ENCODE results near the gene PCSK6.
"Not testable (repeated sequence)": the region's sequence is repeated elsewhere in the genome, so short reads cannot be mapped to it uniquely, and the experiment has no call there.

PCSK6 gene

GRCh38 chr15:101376615-101377395 lies 112.7 kb downstream of the PCSK6 start:
- DNase-seq (ENCODE audit: low read depth): no peak

GRCh38 chr15:101375006-101375405 lies 114.5 kb downstream of the PCSK6 start:
- DNase-seq (ENCODE audit: low read depth): not testable (repeated sequence)

- no peak for DNase-seq (ENCODE audit: low read depth)
Measured at GRCh38 chr15:101374326-101374725, 115.2 kb downstream of the PCSK6 start.

GRCh38 chr15:101373577-101373976 lies 115.9 kb downstream of the PCSK6 start:
- no peak for DNase-seq (ENCODE audit: low read depth)

- no peak for DNase-seq (ENCODE audit: low read depth)
Measured at GRCh38 chr15:101372960-101373525, 116.5 kb downstream of the PCSK6 start.

GRCh38 chr15:101372149-101372577 lies 117.3 kb downstream of the PCSK6 start:
- DNase-seq (ENCODE audit: low read depth): peak; percentile 7

GRCh38 chr15:101371519-101371918 lies 118.0 kb downstream of the PCSK6 start:
- DNase-seq (ENCODE audit: low read depth): no peak

- no peak for DNase-seq (ENCODE audit: low read depth)
Measured at GRCh38 chr15:101371081-101371480, 118.4 kb downstream of the PCSK6 start.

GRCh38 chr15:101370330-101371024 lies 119.0 kb downstream of the PCSK6 start:
- DNase-seq (ENCODE audit: low read depth): no peak

GRCh38 chr15:101369676-101370075 lies 119.8 kb downstream of the PCSK6 start:
- no peak for DNase-seq (ENCODE audit: low read depth)

GRCh38 chr15:101368861-101369642 lies 120.5 kb downstream of the PCSK6 start:
- DNase-seq (ENCODE audit: low read depth): no peak

- DNase-seq (ENCODE audit: low read depth): no peak
Measured at GRCh38 chr15:101368086-101368780, 121.3 kb downstream of the PCSK6 start.

- no peak for DNase-seq (ENCODE audit: low read depth)
Measured at GRCh38 chr15:101366853-101367252, 122.7 kb downstream of the PCSK6 start.

- no peak for DNase-seq (ENCODE audit: low read depth)
Measured at GRCh38 chr15:101362986-101363566, 126.4 kb downstream of the PCSK6 start.

- DNase-seq (ENCODE audit: low read depth): no peak
Measured at GRCh38 chr15:101362359-101362758, 127.1 kb downstream of the PCSK6 start.

- DNase-seq (ENCODE audit: low read depth): no peak
Measured at GRCh38 chr15:101361418-101361817, 128.1 kb downstream of the PCSK6 start.

GRCh38 chr15:101359365-101359947 lies 130.1 kb downstream of the PCSK6 start:
- no peak for DNase-seq (ENCODE audit: low read depth)

- no peak for DNase-seq (ENCODE audit: low read depth)
Measured at GRCh38 chr15:101358895-101359294, 130.6 kb downstream of the PCSK6 start.

- no peak for DNase-seq (ENCODE audit: low read depth)
Measured at GRCh38 chr15:101357885-101358284, 131.6 kb downstream of the PCSK6 start.

- no peak for DNase-seq (ENCODE audit: low read depth)
Measured at GRCh38 chr15:101357333-101357732, 132.2 kb downstream of the PCSK6 start.
